ENCODE measurements around the gene AP2S1.

DNA sequence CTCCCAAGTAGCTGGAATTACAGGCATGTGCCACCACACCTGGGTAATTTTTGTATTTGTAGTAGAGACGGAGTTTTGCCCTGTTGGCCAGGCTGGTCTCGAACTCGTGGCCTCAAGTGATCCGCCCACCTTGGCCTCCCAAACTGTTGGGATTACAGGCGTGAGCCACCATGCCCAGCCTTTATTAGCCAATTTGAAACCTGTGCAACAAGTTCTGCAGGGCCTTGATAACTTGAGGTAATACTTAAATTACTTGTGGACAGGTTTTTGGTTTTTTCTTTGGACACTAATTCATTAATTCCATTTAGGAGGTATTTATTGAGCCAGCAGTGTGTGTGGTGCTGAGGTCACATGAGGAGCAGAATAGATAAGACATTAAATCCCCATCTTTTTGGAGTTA lies 49.7 kb upstream of the AP2S1 start:
- TF ChIP-seq TAF1 (IDR thresholded peaks at IDR 0.05; ENCODE audit: borderline replicate concordance, low read depth, low read length) (no peak), POLR2A (IDR thresholded peaks at IDR 0.05; ENCODE audit: low read depth, low read length) (no peak), POLR2AphosphoS5 (IDR thresholded peaks at IDR 0.05; ENCODE audit: low read depth, low read length) (no peak)
